ENCODE measurements around the gene CBR1.

Gene CBR1

DNA sequence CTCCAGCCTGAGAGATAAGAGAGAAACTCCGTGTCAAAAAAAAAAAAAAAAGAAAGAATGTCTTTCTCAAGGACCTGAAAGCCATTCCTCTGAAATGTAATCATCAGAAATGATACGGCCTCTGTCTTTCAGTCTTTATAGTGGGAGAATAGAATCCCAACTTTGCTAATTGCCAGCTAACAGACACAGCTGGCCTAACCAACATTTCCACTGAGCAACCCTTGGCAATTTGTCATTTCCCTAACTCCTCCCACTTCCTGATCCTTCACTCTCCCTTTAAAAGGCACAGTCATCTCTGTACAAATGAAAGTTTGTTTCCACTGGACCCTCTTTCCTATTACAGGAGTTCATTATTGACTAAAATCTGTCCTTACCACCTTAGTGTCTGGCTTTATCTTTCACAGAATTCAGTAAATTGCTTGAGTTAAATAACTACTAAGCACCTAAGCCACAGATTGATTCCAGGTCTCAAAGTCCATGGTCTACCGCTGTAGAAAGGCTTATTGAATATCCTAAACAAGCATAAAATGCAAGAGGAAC lies 4.3 kb upstream of the CBR1 start:
- Histone ChIP-seq H3K4me3 (ENCODE audit: low read length in 2 of 2) (no peak overlapping the region), H3K4me2 (ENCODE audit: insufficient read depth, low read length, poor library complexity, severe bottlenecking) (no peak overlapping the region), H3K14ac (ENCODE audit: low read length) (no peak overlapping the region), H2AK5ac (ENCODE audit: low read depth, low read length) (no peak overlapping the region), H3K18ac (ENCODE audit: low read length) (no peak overlapping the region), H3K79me1 (ENCODE audit: low read depth, low read length) (no peaks in the 10 kb centered on the region), H2AFZ (ENCODE audit: low read length) (no peak overlapping the region), H2BK15ac (ENCODE audit: low read length) (no peak overlapping the region), H3K9ac (ENCODE audit: low read depth, low read length, poor library complexity) (no peak overlapping the region), H2BK120ac (ENCODE audit: low read depth, low read length) (no peak overlapping the region), H3K4me1 (ENCODE audit: control insufficient read depth in 2 of 2, insufficient read depth in 1 of 2, low read depth in 1 of 2, low read length in 2 of 2) (peaks cover 0 to 2% of the 10 kb centered on the region in 2 donors), H2BK12ac (ENCODE audit: low read length) (no peak overlapping the region), H4K8ac (ENCODE audit: low read depth, low read length) (no peak overlapping the region), H3K27me3 (ENCODE audit: control insufficient read depth in 3 of 3, insufficient read depth in 3 of 3, low read depth in 1 of 3, low read length in 3 of 3) (peaks cover 0 to 13% (median 0%) of the 10 kb centered on the region in 3 experiments), H3K9me3 (replicated peaks in 1 of 2; ENCODE audit: control insufficient read depth in 2 of 2, insufficient read depth in 1 of 2, low read depth in 1 of 2, low read length in 2 of 2) (peaks cover 4 to 9% of the 10 kb centered on the region in 2 donors), H2BK5ac (ENCODE audit: low read length) (no peak overlapping the region), H4K91ac (ENCODE audit: low read depth, low read length, poor library complexity) (no peak overlapping the region), H3K23ac (ENCODE audit: low read depth, low read length, poor library complexity) (no peak overlapping the region), H3K27ac (replicated peaks; ENCODE audit: low read length) (no peak overlapping the region), H3K4ac (ENCODE audit: low read length) (no peak overlapping the region), H3K36me3 (replicated peaks in 1 of 2; ENCODE audit: control insufficient read depth in 2 of 2, insufficient read depth in 2 of 2, low read length in 2 of 2) (no peaks in the 10 kb centered on the region)
- no CpG with 5 or more reads among the region's 3 CpGs for WGBS, 2 donors (ENCODE audit: extremely low coverage in 2 of 2, insufficient read length in 2 of 2, insufficient replicate concordance in 1 of 2)
- no peak for DNase-seq (ENCODE audit: low spot score)

- H3K4ac ChIP-seq (ENCODE audit: low read length), result no peak overlapping the region
- H3K4me3 ChIP-seq (ENCODE audit: low read length in 2 of 2), result no peak overlapping the region
- H3K9me3 ChIP-seq (replicated peaks in 1 of 2; ENCODE audit: control insufficient read depth in 2 of 2, insufficient read depth in 1 of 2, low read depth in 1 of 2, low read length in 2 of 2), result peaks cover 4 to 9% of the 10 kb centered on the region in 2 donors
- DNase-seq (ENCODE audit: low spot score), result no peak
- peaks cover 0 to 21% (median 0%) of the 10 kb centered on the region in 3 experiments for H3K27me3 ChIP-seq (ENCODE audit: control insufficient read depth in 3 of 3, insufficient read depth in 3 of 3, low read depth in 1 of 3, low read length in 3 of 3)
- H3K79me1 ChIP-seq (ENCODE audit: low read depth, low read length), result no peaks in the 10 kb centered on the region
- no CpG with 5 or more reads among the region's 5 CpGs for WGBS, 2 donors (ENCODE audit: extremely low coverage in 2 of 2, insufficient read length in 2 of 2, insufficient replicate concordance in 1 of 2)
- H4K91ac ChIP-seq (ENCODE audit: low read depth, low read length, poor library complexity), result no peak overlapping the region
- no peak overlapping the region for H3K14ac ChIP-seq (ENCODE audit: low read length)
- H3K4me1 ChIP-seq (ENCODE audit: control insufficient read depth in 2 of 2, insufficient read depth in 1 of 2, low read depth in 1 of 2, low read length in 2 of 2), result no peaks in the 10 kb centered on the region
- H2AFZ ChIP-seq (ENCODE audit: low read length), result no peak overlapping the region
- H3K23ac ChIP-seq (ENCODE audit: low read depth, low read length, poor library complexity), result no peak overlapping the region
- H3K4me2 ChIP-seq (ENCODE audit: insufficient read depth, low read length, poor library complexity, severe bottlenecking), result no peak overlapping the region
- H4K8ac ChIP-seq (ENCODE audit: low read depth, low read length), result no peak overlapping the region
- no peaks in the 10 kb centered on the region for H3K36me3 ChIP-seq (replicated peaks in 1 of 2; ENCODE audit: control insufficient read depth in 2 of 2, insufficient read depth in 2 of 2, low read length in 2 of 2)
- H2BK120ac ChIP-seq (ENCODE audit: low read depth, low read length), result no peak overlapping the region
- no peak overlapping the region for H2BK15ac ChIP-seq (ENCODE audit: low read length)
- H2AK5ac ChIP-seq (ENCODE audit: low read depth, low read length), result no peak overlapping the region
- H2BK5ac ChIP-seq (ENCODE audit: low read length), result no peak overlapping the region
- no peak overlapping the region for H3K18ac ChIP-seq (ENCODE audit: low read length)
- H3K27ac ChIP-seq (replicated peaks; ENCODE audit: low read length), result no peak overlapping the region
- H2BK12ac ChIP-seq (ENCODE audit: low read length), result no peak overlapping the region
- H3K9ac ChIP-seq (ENCODE audit: low read depth, low read length, poor library complexity), result no peak overlapping the region
Observed at GRCh38 chr21:36068748-36069398, 951 bp upstream of the CBR1 start.

DNA sequence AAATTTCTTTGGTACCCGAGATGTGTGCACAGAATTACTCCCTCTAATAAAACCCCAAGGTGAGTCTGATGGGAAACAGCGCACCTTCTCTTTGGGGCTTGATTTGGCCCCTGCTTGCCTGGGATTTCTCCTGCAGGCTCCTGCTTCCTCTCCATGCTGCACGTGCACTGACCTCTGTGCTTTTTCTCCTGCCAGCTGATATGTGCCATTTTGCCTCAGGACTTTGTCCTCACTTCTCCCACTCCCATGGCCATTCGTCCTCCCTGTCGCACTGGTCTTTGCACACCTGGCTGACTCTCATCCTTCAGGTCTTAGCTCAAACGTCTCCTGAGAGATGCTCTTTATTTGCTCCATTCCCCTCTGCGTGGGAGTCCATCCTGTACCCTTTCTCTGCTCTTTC lies 1.2 kb downstream of the CBR1 start:
- H3K79me1 ChIP-seq (ENCODE audit: low read depth, low read length), result no peaks in the 10 kb centered on the region
- no peak overlapping the region for H2BK15ac ChIP-seq (ENCODE audit: low read length)
- H3K9me3 ChIP-seq (replicated peaks in 1 of 2; ENCODE audit: control insufficient read depth in 2 of 2, insufficient read depth in 1 of 2, low read depth in 1 of 2, low read length in 2 of 2), result peaks cover 4 to 9% of the 10 kb centered on the region in 2 donors
- no peak for DNase-seq (ENCODE audit: low spot score)
- WGBS, 2 donors (ENCODE audit: extremely low coverage in 2 of 2, insufficient read length in 2 of 2, insufficient replicate concordance in 1 of 2), result no CpG with 5 or more reads among the region's 7 CpGs
- H2BK12ac ChIP-seq (ENCODE audit: low read length), result no peak overlapping the region
- no peak overlapping the region for H3K4ac ChIP-seq (ENCODE audit: low read length)
- no peak overlapping the region for H3K4me3 ChIP-seq (ENCODE audit: low read length in 2 of 2)
- H3K18ac ChIP-seq (ENCODE audit: low read length), result no peak overlapping the region
- no peak overlapping the region for H2AFZ ChIP-seq (ENCODE audit: low read length)
- H2BK5ac ChIP-seq (ENCODE audit: low read length), result no peak overlapping the region
- H3K9ac ChIP-seq (ENCODE audit: low read depth, low read length, poor library complexity), result no peak overlapping the region
- no peaks in the 10 kb centered on the region for H3K36me3 ChIP-seq (replicated peaks in 1 of 2; ENCODE audit: control insufficient read depth in 2 of 2, insufficient read depth in 2 of 2, low read length in 2 of 2)
- H2AK5ac ChIP-seq (ENCODE audit: low read depth, low read length), result peak overlapping the region; percentile 2
- H3K4me2 ChIP-seq (ENCODE audit: insufficient read depth, low read length, poor library complexity, severe bottlenecking), result no peak overlapping the region
- no peaks in the 10 kb centered on the region for H3K4me1 ChIP-seq (ENCODE audit: control insufficient read depth in 2 of 2, insufficient read depth in 1 of 2, low read depth in 1 of 2, low read length in 2 of 2)
- no peak overlapping the region for H3K14ac ChIP-seq (ENCODE audit: low read length)
- no peak overlapping the region for H3K27ac ChIP-seq (replicated peaks; ENCODE audit: low read length)
- H4K8ac ChIP-seq (ENCODE audit: low read depth, low read length), result no peak overlapping the region
- no peak overlapping the region for H2BK120ac ChIP-seq (ENCODE audit: low read depth, low read length)
- H3K23ac ChIP-seq (ENCODE audit: low read depth, low read length, poor library complexity), result no peak overlapping the region
- H4K91ac ChIP-seq (ENCODE audit: low read depth, low read length, poor library complexity), result no peak overlapping the region
- peaks cover 0 to 26% (median 0%) of the 10 kb centered on the region in 3 experiments for H3K27me3 ChIP-seq (ENCODE audit: control insufficient read depth in 3 of 3, insufficient read depth in 3 of 3, low read depth in 1 of 3, low read length in 3 of 3)

DNA sequence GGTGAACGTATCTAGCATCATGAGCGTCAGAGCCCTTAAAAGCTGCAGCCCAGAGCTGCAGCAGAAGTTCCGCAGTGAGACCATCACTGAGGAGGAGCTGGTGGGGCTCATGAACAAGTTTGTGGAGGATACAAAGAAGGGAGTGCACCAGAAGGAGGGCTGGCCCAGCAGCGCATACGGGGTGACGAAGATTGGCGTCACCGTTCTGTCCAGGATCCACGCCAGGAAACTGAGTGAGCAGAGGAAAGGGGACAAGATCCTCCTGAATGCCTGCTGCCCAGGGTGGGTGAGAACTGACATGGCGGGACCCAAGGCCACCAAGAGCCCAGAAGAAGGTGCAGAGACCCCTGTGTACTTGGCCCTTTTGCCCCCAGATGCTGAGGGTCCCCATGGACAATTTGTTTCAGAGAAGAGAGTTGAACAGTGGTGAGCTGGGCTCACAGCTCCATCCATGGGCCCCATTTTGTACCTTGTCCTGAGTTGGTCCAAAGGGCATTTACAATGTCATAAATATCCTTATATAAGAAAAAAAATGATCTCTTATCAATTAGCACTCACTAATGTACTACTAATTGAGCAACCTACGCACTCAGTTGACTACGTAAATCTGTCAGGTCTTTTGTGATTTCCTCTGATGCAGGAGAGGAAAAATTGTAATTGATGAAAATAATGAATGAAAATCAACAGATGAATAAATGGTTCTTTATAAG lies 2.8 kb downstream of the CBR1 start:
- Histone ChIP-seq H2BK15ac (ENCODE audit: low read length) (no peak overlapping the region), H4K91ac (ENCODE audit: low read depth, low read length, poor library complexity) (no peak overlapping the region), H3K27ac (replicated peaks; ENCODE audit: low read length) (no peak overlapping the region), H3K18ac (ENCODE audit: low read length) (no peak overlapping the region), H3K9ac (ENCODE audit: low read depth, low read length, poor library complexity) (no peak overlapping the region), H3K79me1 (ENCODE audit: low read depth, low read length) (no peaks in the 10 kb centered on the region), H2BK5ac (ENCODE audit: low read length) (no peak overlapping the region), H3K4ac (ENCODE audit: low read length) (no peak overlapping the region), H3K23ac (ENCODE audit: low read depth, low read length, poor library complexity) (no peak overlapping the region), H3K9me3 (replicated peaks in 1 of 2; ENCODE audit: control insufficient read depth in 2 of 2, insufficient read depth in 1 of 2, low read depth in 1 of 2, low read length in 2 of 2) (peaks cover 4 to 9% of the 10 kb centered on the region in 2 donors), H2BK12ac (ENCODE audit: low read length) (no peak overlapping the region), H2AFZ (ENCODE audit: low read length) (no peak overlapping the region), H3K4me2 (ENCODE audit: insufficient read depth, low read length, poor library complexity, severe bottlenecking) (no peak overlapping the region), H2BK120ac (ENCODE audit: low read depth, low read length) (no peak overlapping the region), H3K27me3 (ENCODE audit: control insufficient read depth in 3 of 3, insufficient read depth in 3 of 3, low read depth in 1 of 3, low read length in 3 of 3) (peaks cover 0 to 36% (median 0%) of the 10 kb centered on the region in 3 experiments), H4K8ac (ENCODE audit: low read depth, low read length) (no peak overlapping the region), H3K4me3 (ENCODE audit: low read length in 2 of 2) (no peak overlapping the region), H2AK5ac (ENCODE audit: low read depth, low read length) (no peak overlapping the region), H3K4me1 (ENCODE audit: control insufficient read depth in 2 of 2, insufficient read depth in 1 of 2, low read depth in 1 of 2, low read length in 2 of 2) (no peaks in the 10 kb centered on the region), H3K36me3 (replicated peaks in 1 of 2; ENCODE audit: control insufficient read depth in 2 of 2, insufficient read depth in 2 of 2, low read length in 2 of 2) (no peaks in the 10 kb centered on the region), H3K14ac (ENCODE audit: low read length) (no peak overlapping the region)
- WGBS, 2 donors (ENCODE audit: extremely low coverage in 2 of 2, insufficient read length in 2 of 2, insufficient replicate concordance in 1 of 2), result no CpG with 5 or more reads among the region's 12 CpGs
- DNase-seq (ENCODE audit: low spot score), result no peak
